GM23338 (cell line): Measurements from ENCODE around the gene NLK. TPM values are rescaled to one million over a fixed set of nuclear protein-coding genes. Genes with fewer than 3 reads are reported as not detected.

ENCODE experiments used
- ATAC-seq: fragments of 200-7000 bp; cut with Tn5 transposase; 3 replicates; pipeline ENCODE4 v1.9.1; 2020
- DNase-seq: peaks from one replicate; pipeline ENCODE4 v3.0.0-alpha.2; 2015; ENCODE audit warnings: low spot score
- H2AFZ ChIP-seq: fragments of 200-600 bp; sonication (generic); 2 replicates; pipeline ENCODE4 v1.8.0; 2016; ENCODE audit warnings: antibody characterized with exemption, mild to moderate bottlenecking, moderate library complexity
- H3F3A ChIP-seq: fragments of 200-600 bp; sonication (generic); replicated peaks from 2 replicates; pipeline ENCODE4 v1.8.0; 2017; ENCODE audit warnings: antibody characterized with exemption, mixed run types, low read depth
- H3K27ac ChIP-seq: fragments of 200-600 bp; sonication (generic); 2 replicates; pipeline ENCODE4 v1.6.1; 2016; ENCODE audit warnings: low read depth
- H3K27me3 ChIP-seq: fragments of 200-600 bp; sonication (generic); 2 replicates; pipeline ENCODE4 v1.8.0; 2016; ENCODE audit warnings: mild to moderate bottlenecking, mixed run types, moderate library complexity; ENCODE audit not compliant: insufficient read depth
- H3K36me3 ChIP-seq: fragments of 200-600 bp; sonication (generic); 2 replicates; pipeline ENCODE4 v1.8.0; 2016; ENCODE audit warnings: mild to moderate bottlenecking; ENCODE audit not compliant: insufficient read depth
- H3K4me1 ChIP-seq: fragments of 200-600 bp; sonication (generic); 2 replicates; pipeline ENCODE4 v1.8.0; 2016; ENCODE audit warnings: mild to moderate bottlenecking, moderate library complexity; ENCODE audit not compliant: insufficient read depth
- H3K4me2 ChIP-seq: fragments of 200-600 bp; sonication (generic); 2 replicates; pipeline ENCODE4 v1.7.1; 2017; ENCODE audit warnings: mixed run types
- H3K4me3 ChIP-seq: fragments of 200-600 bp; sonication (generic); 2 replicates; pipeline ENCODE4 v1.6.1; 2016; ENCODE audit warnings: mixed run types
- H3K79me2 ChIP-seq: fragments of 200-600 bp; sonication (generic); replicated peaks from 2 replicates; pipeline ENCODE4 v1.8.0; 2017; ENCODE audit warnings: mild to moderate bottlenecking; ENCODE audit not compliant: insufficient read depth
- H3K9me2 ChIP-seq: fragments of 200-600 bp; sonication (generic); 2 replicates; pipeline ENCODE4 v1.8.0; 2017; ENCODE audit not compliant: insufficient read depth
- H4K20me1 ChIP-seq: fragments of 200-600 bp; sonication (generic); replicated peaks from 2 replicates; pipeline ENCODE4 v1.8.0; 2017; ENCODE audit warnings: mild to moderate bottlenecking; ENCODE audit not compliant: insufficient read depth
- H3K27ac Mint-ChIP-seq: 2 replicates; pipeline ENCODE4 v1.8.0; 2020; ENCODE audit warnings: inconsistent platforms, mild to moderate bottlenecking, moderate library complexity, mixed read lengths
- H3K27me3 Mint-ChIP-seq: 3 replicates; pipeline ENCODE4 v1.8.0; 2022; ENCODE audit warnings: low read depth, mild to moderate bottlenecking, moderate library complexity, mixed read lengths, inconsistent platforms; ENCODE audit not compliant: insufficient read depth, poor library complexity
- H3K36me3 Mint-ChIP-seq: 3 replicates; pipeline ENCODE4 v1.8.0; 2021; ENCODE audit warnings: low read depth, mild to moderate bottlenecking, inconsistent platforms, moderate library complexity, mixed read lengths
- H3K4me1 Mint-ChIP-seq: 3 replicates; pipeline ENCODE4 v1.8.0; 2020; ENCODE audit warnings: mild to moderate bottlenecking, inconsistent platforms, mixed read lengths
- H3K4me3 Mint-ChIP-seq: 3 replicates; pipeline ENCODE4 v1.8.0; 2021; ENCODE audit warnings: moderate library complexity, mild to moderate bottlenecking, inconsistent platforms, mixed read lengths
- H3K9me3 Mint-ChIP-seq: 3 replicates; pipeline ENCODE4 v1.8.0; 2020; ENCODE audit warnings: moderate library complexity, mild to moderate bottlenecking, inconsistent platforms, mixed read lengths
- CREB1 ChIP-seq: fragments of 250-450 bp; sonication (Bioruptor Pico); IDR thresholded peaks from 2 replicates; pipeline ENCODE4 v1.5.0; 2020; ENCODE audit warnings: low read depth, mild to moderate bottlenecking, moderate library complexity
- JUNB ChIP-seq: IDR thresholded peaks from one replicate; pipeline ENCODE4 v1.6.1; 2016; ENCODE audit warnings: antibody characterized with exemption; ENCODE audit not compliant: unreplicated experiment
- POLR2AphosphoS5 ChIP-seq: IDR thresholded peaks from 2 replicates; pipeline ENCODE4 v1.6.1; 2016; ENCODE audit warnings: antibody characterized with exemption, low read depth
- REST ChIP-seq: IDR thresholded peaks from one replicate; pipeline ENCODE4 v1.6.1; 2018; ENCODE audit warnings: antibody characterized with exemption; ENCODE audit not compliant: unreplicated experiment
- STAT1 ChIP-seq: IDR thresholded peaks from one replicate; pipeline ENCODE4 v1.6.1; 2016; ENCODE audit warnings: antibody characterized with exemption; ENCODE audit not compliant: unreplicated experiment
- ZNF114 ChIP-seq: fragments of 250-450 bp; sonication (Bioruptor Pico); IDR thresholded peaks from 2 replicates; pipeline ENCODE4 v1.5.0; 2020; ENCODE audit warnings: mild to moderate bottlenecking, moderate library complexity
- ZNF462 ChIP-seq: fragments of 250-450 bp; sonication (Bioruptor Pico); IDR thresholded peaks from 2 replicates; pipeline ENCODE4 v1.5.0; 2020; ENCODE audit warnings: mild to moderate bottlenecking, moderate library complexity
- polyA plus RNA-seq: library from polyadenylated mRNA; unstranded; fragments of >200 nt; fragmentation: Nextera tagmentation; extraction: Ambion mirVana; gene quantifications from 2 replicates; pipeline ENCODE4 v1.2.1, GENCODE V29; 2016
- total RNA-seq: library from RNA; depleted of rRNA; stranded (reverse); fragments of >200 nt; shearing (Covaris generic); gene quantifications from 2 replicates; pipeline ENCODE4 v1.2.3, GENCODE V29; 2014

The NLK gene
- total and polyA plus RNA-seq, 2 experiments from 2014 or later, result 34.7 to 78.5 TPM

GRCh38 chr17:28141773-28142172 lies 99.3 kb downstream of the NLK start:
- no peak overlapping the region for H3K4me3 ChIP-seq
- no peaks in the 10 kb centered on the region for H3K9me2 ChIP-seq
- H3F3A ChIP-seq, result no peaks in the 10 kb centered on the region
- H3K4me1 ChIP-seq, result peaks cover 2% of the 10 kb centered on the region; the same call in 1 of the 2 replicates
- H3K27me3 ChIP-seq, result no peaks in the 10 kb centered on the region
- Mint-ChIP-seq H3K4me3 (no peak overlapping the region), H3K36me3 (no peaks in the 10 kb centered on the region), H3K27me3 (no peaks in the 10 kb centered on the region), H3K4me1 (peaks cover 6% of the 10 kb centered on the region; the same call in 2 of the 3 replicates), H3K27ac (no peak overlapping the region), H3K9me3 (no peaks in the 10 kb centered on the region)
- DNase-seq, result no peak
- H2AFZ ChIP-seq, result no peak overlapping the region
- H3K79me2 ChIP-seq, result no peaks in the 10 kb centered on the region
- H3K36me3 ChIP-seq, result no peaks in the 10 kb centered on the region
- H3K4me2 ChIP-seq, result no peak overlapping the region
- no peak for TF ChIP-seq REST
- TF ChIP-seq JUNB, result no peak
- no peak for TF ChIP-seq POLR2AphosphoS5
- TF ChIP-seq STAT1, result no peak
- TF ChIP-seq CREB1 (CRISPR knock-in tag), result no peak
- TF ChIP-seq ZNF462 (CRISPR knock-in tag), result no peak
- no peak for TF ChIP-seq ZNF114
- no peaks in the 10 kb centered on the region for H4K20me1 ChIP-seq
- no peak overlapping the region for H3K27ac ChIP-seq
- no peak for ATAC-seq
